ENCODE data around the gene HUNK.
A peak's percentile ranks its signal among the peaks of the same experiment; 100 is the strongest.

HUNK gene

GRCh38 chr21:32004291-32004690 lies 131.5 kb downstream of the HUNK start:
- TF ChIP-seq, protein P1, sequence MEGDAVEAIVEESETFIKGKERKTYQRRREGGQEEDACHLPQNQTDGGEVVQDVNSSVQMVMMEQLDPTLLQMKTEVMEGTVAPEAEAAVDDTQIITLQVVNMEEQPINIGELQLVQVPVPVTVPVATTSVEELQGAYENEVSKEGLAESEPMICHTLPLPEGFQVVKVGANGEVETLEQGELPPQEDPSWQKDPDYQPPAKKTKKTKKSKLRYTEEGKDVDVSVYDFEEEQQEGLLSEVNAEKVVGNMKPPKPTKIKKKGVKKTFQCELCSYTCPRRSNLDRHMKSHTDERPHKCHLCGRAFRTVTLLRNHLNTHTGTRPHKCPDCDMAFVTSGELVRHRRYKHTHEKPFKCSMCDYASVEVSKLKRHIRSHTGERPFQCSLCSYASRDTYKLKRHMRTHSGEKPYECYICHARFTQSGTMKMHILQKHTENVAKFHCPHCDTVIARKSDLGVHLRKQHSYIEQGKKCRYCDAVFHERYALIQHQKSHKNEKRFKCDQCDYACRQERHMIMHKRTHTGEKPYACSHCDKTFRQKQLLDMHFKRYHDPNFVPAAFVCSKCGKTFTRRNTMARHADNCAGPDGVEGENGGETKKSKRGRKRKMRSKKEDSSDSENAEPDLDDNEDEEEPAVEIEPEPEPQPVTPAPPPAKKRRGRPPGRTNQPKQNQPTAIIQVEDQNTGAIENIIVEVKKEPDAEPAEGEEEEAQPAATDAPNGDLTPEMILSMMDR (IDR thresholded peaks at IDR 0.05; ENCODE audit: insufficient read depth, low read depth, low read length, missing control alignments), result no peak
- H3K4me3 ChIP-seq (ENCODE audit: low read depth, low read length), result no peak overlapping the region

GRCh38 chr21:32007456-32007855 lies 134.6 kb downstream of the HUNK start:
- TF ChIP-seq, protein P1 (IDR thresholded peaks at IDR 0.05; ENCODE audit: insufficient read depth, low read depth, low read length, missing control alignments), result no peak
- DNase-seq (ENCODE audit: low read depth), result no peak

More at GRCh38 chr21:32004291-32004690, 131.5 kb downstream of the HUNK start:
- DNase-seq (ENCODE audit: low read depth), result no peak

DNA sequence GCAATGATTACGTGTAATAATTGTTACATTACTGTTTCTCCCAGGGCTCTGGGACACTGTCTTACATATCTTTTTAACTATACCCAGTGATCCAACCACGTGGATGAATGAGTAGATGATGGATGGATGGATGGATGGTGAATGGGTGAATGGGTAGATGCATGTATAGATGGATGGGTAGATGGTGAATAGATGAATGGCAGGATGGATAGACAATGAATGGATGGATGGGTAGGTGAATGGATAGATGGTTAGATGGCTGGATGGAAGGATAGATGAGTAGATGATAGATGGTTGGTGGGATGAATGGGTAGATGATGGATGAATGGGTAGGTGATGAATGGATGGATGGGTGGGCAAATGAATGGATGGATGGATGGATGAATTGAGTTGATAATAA lies 135.9 kb downstream of the HUNK start:
- no peak for DNase-seq (ENCODE audit: low read depth)
- TF ChIP-seq, protein P1 (IDR thresholded peaks at IDR 0.05; ENCODE audit: insufficient read depth, low read depth, low read length, missing control alignments), result no peak
- H3K4me3 ChIP-seq (ENCODE audit: low read depth, low read length), result no peak overlapping the region

More at GRCh38 chr21:32007456-32007855, 134.6 kb downstream of the HUNK start:
- no peak overlapping the region for H3K4me3 ChIP-seq (ENCODE audit: low read depth, low read length)

DNA sequence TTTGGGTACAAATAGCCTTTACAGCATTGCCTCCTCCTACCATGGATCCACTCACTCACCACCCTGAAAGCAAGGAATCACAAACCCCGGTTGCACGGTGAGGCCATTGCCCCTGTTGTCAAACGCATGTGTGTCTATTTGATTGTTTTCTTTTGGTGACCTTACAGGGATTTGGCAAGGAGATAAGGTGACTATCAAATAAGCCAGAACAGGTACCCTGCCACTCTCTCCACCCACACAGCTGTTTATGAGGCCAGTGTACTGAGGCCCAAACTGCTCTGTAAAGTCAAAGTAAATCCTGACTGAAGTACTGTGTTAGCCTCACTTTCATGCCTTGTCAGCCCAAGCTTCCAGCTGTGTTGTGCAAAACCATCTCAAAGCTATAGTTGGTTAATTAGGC lies 136.4 kb downstream of the HUNK start:
- no peak for DNase-seq (ENCODE audit: low read depth)
- no peak overlapping the region for H3K4me3 ChIP-seq (ENCODE audit: low read depth, low read length)
- TF ChIP-seq, protein P1 (IDR thresholded peaks at IDR 0.05; ENCODE audit: insufficient read depth, low read depth, low read length, missing control alignments), result no peak

DNA sequence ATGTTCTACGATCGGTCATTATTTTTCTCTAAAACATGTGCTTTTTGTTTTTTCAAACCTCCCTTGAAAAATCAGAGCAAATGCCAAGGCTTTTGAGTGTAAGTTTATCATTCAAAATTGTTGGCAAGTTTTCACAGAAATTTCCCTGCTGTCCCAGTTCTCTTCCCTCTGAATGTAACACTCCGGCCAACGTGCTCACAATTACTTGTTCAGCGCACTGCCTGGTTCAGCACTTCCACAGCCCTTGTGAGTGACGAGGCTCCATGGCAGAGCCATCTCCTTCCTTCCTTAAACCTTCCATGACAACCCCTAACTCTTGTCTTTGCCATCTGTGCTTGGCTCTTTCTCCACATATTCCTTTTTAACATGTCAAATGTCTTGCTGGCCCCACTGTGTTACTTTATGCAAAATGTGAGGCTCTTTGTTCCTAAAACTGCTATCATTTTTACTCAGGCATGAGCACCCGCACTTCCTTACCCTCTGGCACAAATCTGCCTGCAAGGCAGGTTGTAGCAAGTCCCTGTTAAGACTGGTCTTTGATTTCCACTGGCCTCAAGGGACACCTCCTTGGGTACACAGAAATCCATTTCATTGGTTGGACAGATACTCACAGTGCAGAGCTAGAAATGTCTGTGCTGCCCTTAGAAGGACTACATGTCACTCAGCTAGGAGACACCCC lies 142.8 kb downstream of the HUNK start:
- TF ChIP-seq, protein P1 (IDR thresholded peaks at IDR 0.05; ENCODE audit: insufficient read depth, low read depth, low read length, missing control alignments), result no peak
- DNase-seq (ENCODE audit: low read depth), result peak; percentile 4
- H3K4me3 ChIP-seq (ENCODE audit: low read depth, low read length), result no peak overlapping the region

DNA sequence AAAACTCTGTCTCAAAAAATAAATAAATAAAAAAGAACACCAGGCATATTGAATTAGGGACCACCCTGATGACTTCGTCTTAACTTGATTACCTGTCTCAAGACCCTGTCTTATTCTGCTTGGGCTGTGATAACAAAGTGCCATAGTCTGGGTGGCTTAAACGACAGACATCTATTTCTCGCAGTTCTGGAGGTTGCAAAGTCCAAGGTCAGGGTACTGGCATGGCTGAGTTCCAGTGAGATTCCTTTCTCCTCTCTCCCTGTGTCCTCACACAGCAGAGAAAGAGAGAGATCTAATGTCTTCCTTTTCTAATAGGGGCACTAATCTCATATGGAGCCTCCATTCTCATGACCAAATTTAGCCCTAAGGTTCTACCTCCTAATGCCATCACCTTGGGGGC lies 145.6 kb downstream of the HUNK start:
- TF ChIP-seq, protein P1 (IDR thresholded peaks at IDR 0.05; ENCODE audit: insufficient read depth, low read depth, low read length, missing control alignments), result no peak
- H3K4me3 ChIP-seq (ENCODE audit: low read depth, low read length), result no peak overlapping the region
- no peak for DNase-seq (ENCODE audit: low read depth)

GRCh38 chr21:32020564-32020963 lies 147.7 kb downstream of the HUNK start:
- no peak for DNase-seq (ENCODE audit: low read depth)
- H3K4me3 ChIP-seq (ENCODE audit: low read depth, low read length), result no peak overlapping the region
- TF ChIP-seq, protein P1 (IDR thresholded peaks at IDR 0.05; ENCODE audit: insufficient read depth, low read depth, low read length, missing control alignments), result no peak

Data from GM12865 (cell line).